Panc1 (cell line): ENCODE results near the gene ABHD14A. TPM values are rescaled to one million over a fixed set of nuclear protein-coding genes. Genes with fewer than 3 reads are reported as not detected.

Source experiments
- ATAC-seq: fragments of 200-7000 bp; cut with Tn5 transposase; 2 replicates; pipeline ENCODE4 v1.9.1; 2020; ENCODE audit warnings: mild to moderate bottlenecking, moderate library complexity
- BruUV-seq: library from RNA; stranded (reverse); fragments of 400-500 nt; replicated peaks from 2 replicates; lab custom pipeline; 2021; lab: Mats Ljungman, UMichigan
- CTCF ChIA-PET: fragments of 300-600 bp; sonication (Branson Sonifier 250); formaldehyde crosslinking; loops from one replicate; lab custom pipeline; 2022; ENCODE audit warnings: antibody characterized with exemption; lab: Charles Lee
- POLR2A ChIA-PET: fragments of 300-600 bp; sonication (Branson Sonifier 250); formaldehyde crosslinking; loops from one replicate; lab custom pipeline; 2022; ENCODE audit warnings: antibody characterized with exemption; lab: Charles Lee
- DNase-seq: peaks from one replicate; pipeline ENCODE4 v3.0.0-alpha.2; 2010; ENCODE audit warnings: low read depth, low spot score
- H3K27ac ChIP-seq: 2 replicates; pipeline ENCODE4 v1.5.1; 2011; ENCODE audit warnings: mild to moderate bottlenecking, low read length, inconsistent platforms
- H3K27me3 ChIP-seq: fragments of 200-500 bp; sonication (Bioruptor generic); 2 replicates; pipeline ENCODE4 v1.6.0; 2014; ENCODE audit warnings: low read length, inconsistent platforms; ENCODE audit not compliant: control insufficient read depth, insufficient read depth
- H3K36me3 ChIP-seq: fragments of 200-500 bp; sonication (Bioruptor generic); 2 replicates; pipeline ENCODE4 v1.5.1; 2014; ENCODE audit warnings: inconsistent platforms, mild to moderate bottlenecking, low read length, moderate library complexity; ENCODE audit not compliant: control insufficient read depth, insufficient read depth
- H3K4me1 ChIP-seq: 2 replicates; pipeline ENCODE4 v1.5.1; 2011; ENCODE audit warnings: inconsistent platforms, mild to moderate bottlenecking, low read length, moderate library complexity; ENCODE audit not compliant: control insufficient read depth, insufficient read depth
- H3K4me3 ChIP-seq, 2 experiments: 2 replicates each; pipeline ENCODE4 v1.5.1; 2011 to 2012; ENCODE audit warnings: low read depth in 2 of 2, low read length in 2 of 2, mild to moderate bottlenecking in 2 of 2, inconsistent platforms in 1 of 2, moderate library complexity in 1 of 2
- H3K9me3 ChIP-seq: fragments of 200-500 bp; sonication (Bioruptor generic); 2 replicates; pipeline ENCODE4 v1.5.1; 2014; ENCODE audit warnings: low read depth, mild to moderate bottlenecking, inconsistent platforms, low read length, moderate library complexity; ENCODE audit not compliant: control insufficient read depth, insufficient read depth
- CTCF ChIP-seq: fragments of 450-650 bp; IDR thresholded peaks from 2 replicates; pipeline ENCODE4 v1.5.1; 2017; ENCODE audit warnings: mild to moderate bottlenecking
- POLR2AphosphoS5 ChIP-seq: IDR thresholded peaks from 2 replicates; pipeline ENCODE4 v1.6.1; 2012; ENCODE audit warnings: mild to moderate bottlenecking, low read depth, low read length, moderate library complexity
- REST ChIP-seq, 2 experiments: IDR thresholded peaks; 2 replicates each; pipeline ENCODE4 v1.6.1; 2011 to 2012; ENCODE audit warnings: low read depth in 2 of 2, control low read depth in 1 of 2, low read length in 1 of 2, mild to moderate bottlenecking in 1 of 2, moderate library complexity in 1 of 2; ENCODE audit not compliant: insufficient read depth in 1 of 2
- SIN3A ChIP-seq: IDR thresholded peaks from 2 replicates; pipeline ENCODE4 v1.6.1; 2012; ENCODE audit warnings: low read depth, mild to moderate bottlenecking, low read length, moderate library complexity, borderline replicate concordance; ENCODE audit not compliant: insufficient read depth
- TCF7L2 ChIP-seq: IDR thresholded peaks from 2 replicates; pipeline ENCODE4 v1.6.1; 2011; ENCODE audit warnings: mild to moderate bottlenecking, low read depth, low read length, inconsistent platforms
- in situ Hi-C: cut with HindIII; loops from 2 replicates; pipeline ENCODE4 v1.10.0; 2016; ENCODE audit warnings: low sequenced_read_pairs, low pct_unique_long_range_greater_than_20kb
- intact Hi-C: fragments of 100-400 bp; cut with micrococcal nuclease; formaldehyde crosslinking; loops from one replicate; pipeline ENCODE4 v1.10.0; 2022; ENCODE audit not compliant: unreplicated experiment
- total RNA-seq: library from RNA; stranded (reverse); gene quantifications from one replicate; pipeline ENCODE4 v1.2.1, GENCODE V29; 2021; ENCODE audit not compliant: unreplicated experiment

ABHD14A gene
- total RNA-seq, 1 experiment from 2014 or later: 11.3 TPM

- H3K27me3 ChIP-seq: no peaks in the 10 kb centered on the region
- BruUV-seq: no TSS peak
- no peaks in the 10 kb centered on the region for H3K36me3 ChIP-seq
- intact Hi-C loops (no loop called here), in situ Hi-C loops (no loop called here)
- H3K4me1 ChIP-seq: peaks cover 16% of the 10 kb centered on the region
- no peak overlapping the region for H3K27ac ChIP-seq
- no peak for TF ChIP-seq POLR2AphosphoS5
- TF ChIP-seq TCF7L2: no peak
- TF ChIP-seq SIN3A: no peak
- no peak for TF ChIP-seq CTCF
- TF ChIP-seq REST (IDR thresholded peaks at IDR 0.05; ENCODE audit: insufficient read depth in 1 of 2, low read depth in 2 of 2, low read length in 1 of 2): no peak
- ATAC-seq (no peak), DNase-seq (no peak)
- POLR2A ChIA-PET: no interaction called here
- H3K9me3 ChIP-seq: no peaks in the 10 kb centered on the region
- CTCF ChIA-PET: no interaction called here
- no peak overlapping the region for H3K4me3 ChIP-seq
These were observed 5.4 kb downstream of the ABHD14A start for GRCh38 chr3:51980253-51980652.

- no peaks in the 10 kb centered on the region for H3K9me3 ChIP-seq
- TF ChIP-seq REST (IDR thresholded peaks at IDR 0.05; ENCODE audit: insufficient read depth in 1 of 2, low read depth in 2 of 2, low read length in 1 of 2): no peak
- ATAC-seq (peak; percentile 72), DNase-seq (no peak)
- POLR2A ChIA-PET: interaction anchor here (0.7 to 0.8 kb wide), 2 partner anchors 9 to 75 kb away, joined by 3 to 4 read pairs; no protein-coding TSS in a partner anchor
- H3K36me3 ChIP-seq: no peaks in the 10 kb centered on the region
- H3K27me3 ChIP-seq: no peaks in the 10 kb centered on the region
- H3K27ac ChIP-seq: peak overlapping the region; percentile 89
- peaks cover 12% of the 10 kb centered on the region for H3K4me1 ChIP-seq
- H3K4me3 ChIP-seq: peak overlapping the region; percentile 63 to 73
- BruUV-seq: TSS peak; percentile 87
- CTCF ChIA-PET: interaction anchor here (0.7 to 1.6 kb wide), 4 partner anchors 9 to 41 kb away, joined by 3 to 9 read pairs (median 3); partner anchors contain the start of genes ABHD14B and RRP9
- intact Hi-C loops: no loop called here
- in situ Hi-C loops: no loop called here
These were observed 7.5 kb downstream of the ABHD14A start for GRCh38 chr3:51982352-51982837.
